ENCODE measurements around the gene TMA7B.

Gene TMA7B

GRCh38 chr22:39997939-39998726, 37.9 kb downstream of the TMA7B start:
- H3K4me3 ChIP-seq (ENCODE audit: low read depth, low read length) = no peak overlapping the region

GRCh38 chr22:39999144-39999757, 39.1 kb downstream of the TMA7B start:
- no peak overlapping the region for H3K4me3 ChIP-seq (ENCODE audit: low read depth, low read length)

- no peak overlapping the region for H3K4me3 ChIP-seq (ENCODE audit: low read depth, low read length)
Measured at GRCh38 chr22:40000171-40000570, 40.0 kb downstream of the TMA7B start.

- H3K4me3 ChIP-seq (ENCODE audit: low read depth, low read length) = no peak overlapping the region
Measured at GRCh38 chr22:40001106-40001505, 40.9 kb downstream of the TMA7B start.

- no peak overlapping the region for H3K4me3 ChIP-seq (ENCODE audit: low read depth, low read length)
Measured at GRCh38 chr22:40001800-40002577, 41.8 kb downstream of the TMA7B start.

- no peak overlapping the region for H3K4me3 ChIP-seq (ENCODE audit: low read depth, low read length)
Measured at GRCh38 chr22:40002935-40003715, 42.9 kb downstream of the TMA7B start.

- H3K4me3 ChIP-seq (ENCODE audit: low read depth, low read length) = no peak overlapping the region
Measured at GRCh38 chr22:40004836-40005235, 44.6 kb downstream of the TMA7B start.

- H3K4me3 ChIP-seq (ENCODE audit: low read depth, low read length) = no peak overlapping the region
Measured at GRCh38 chr22:40006641-40007040, 46.4 kb downstream of the TMA7B start.

GRCh38 chr22:40007853-40008710, 47.9 kb downstream of the TMA7B start:
- H3K4me3 ChIP-seq (ENCODE audit: low read depth, low read length) = no peak overlapping the region

- no peak overlapping the region for H3K4me3 ChIP-seq (ENCODE audit: low read depth, low read length)
Measured at GRCh38 chr22:40008726-40009291, 48.6 kb downstream of the TMA7B start.

- H3K4me3 ChIP-seq (ENCODE audit: low read depth, low read length) = no peak overlapping the region
Measured at GRCh38 chr22:40009292-40009774, 49.1 kb downstream of the TMA7B start.

GRCh38 chr22:40009951-40010671, 49.9 kb downstream of the TMA7B start:
- no peak overlapping the region for H3K4me3 ChIP-seq (ENCODE audit: low read depth, low read length)

GRCh38 chr22:40010746-40011145, 50.5 kb downstream of the TMA7B start:
- H3K4me3 ChIP-seq (ENCODE audit: low read depth, low read length) = no peak overlapping the region

All from iPS-11a (cell line).